GM06990 (cell line): ENCODE measurements around the gene HOXB6.
A peak's percentile ranks its signal among the peaks of the same experiment; 100 is the strongest.

Experiments used
- DNase-seq: peaks from one replicate; pipeline ENCODE4 v3.0.0-alpha.2; 2011; ENCODE audit not compliant: insufficient read length; ENCODE audit errors: extremely low read depth
- H3K27me3 ChIP-seq: replicated peaks from 2 replicates; pipeline ENCODE4 v1.6.0; 2011; ENCODE audit warnings: low read length; ENCODE audit not compliant: control insufficient read depth, insufficient read depth
- H3K36me3 ChIP-seq: 2 replicates; pipeline ENCODE4 v1.5.1; 2011; ENCODE audit warnings: low read length; ENCODE audit not compliant: control insufficient read depth, insufficient read depth
- H3K4me3 ChIP-seq: replicated peaks from 2 replicates; pipeline ENCODE4 v1.5.1; 2011; ENCODE audit warnings: low read depth, mild to moderate bottlenecking, control low read depth, low read length
- CTCF ChIP-seq: IDR thresholded peaks from 2 replicates; pipeline ENCODE4 v1.5.1; 2011; ENCODE audit warnings: low read length, control low read depth, mild to moderate bottlenecking, inconsistent platforms; ENCODE audit not compliant: insufficient read depth, poor library complexity, severe bottlenecking

Gene HOXB6

GRCh38 chr17:48582750-48583069, 22.1 kb downstream of the HOXB6 start:
- no peak for TF ChIP-seq CTCF
- Histone ChIP-seq H3K4me3 (no peak overlapping the region), H3K27me3 (no peaks in the 10 kb centered on the region), H3K36me3 (no peaks in the 10 kb centered on the region)
- no peak for DNase-seq

- no peak for DNase-seq
- TF ChIP-seq CTCF, result no peak
- H3K27me3 ChIP-seq, result no peaks in the 10 kb centered on the region
These were observed 24.8 kb downstream of the HOXB6 start for GRCh38 chr17:48579760-48580554.

GRCh38 chr17:48579471-48579759, 25.4 kb downstream of the HOXB6 start:
- peak overlapping the region; percentile 75 for H3K4me3 ChIP-seq
- H3K36me3 ChIP-seq, result no peaks in the 10 kb centered on the region
- no peak for TF ChIP-seq CTCF
- no peaks in the 10 kb centered on the region for H3K27me3 ChIP-seq
- no peak for DNase-seq

More at GRCh38 chr17:48579760-48580554, 24.8 kb downstream of the HOXB6 start:
- H3K4me3 ChIP-seq, result no peak overlapping the region; the same call in 1 of the 2 replicates
- H3K36me3 ChIP-seq, result no peaks in the 10 kb centered on the region

DNA sequence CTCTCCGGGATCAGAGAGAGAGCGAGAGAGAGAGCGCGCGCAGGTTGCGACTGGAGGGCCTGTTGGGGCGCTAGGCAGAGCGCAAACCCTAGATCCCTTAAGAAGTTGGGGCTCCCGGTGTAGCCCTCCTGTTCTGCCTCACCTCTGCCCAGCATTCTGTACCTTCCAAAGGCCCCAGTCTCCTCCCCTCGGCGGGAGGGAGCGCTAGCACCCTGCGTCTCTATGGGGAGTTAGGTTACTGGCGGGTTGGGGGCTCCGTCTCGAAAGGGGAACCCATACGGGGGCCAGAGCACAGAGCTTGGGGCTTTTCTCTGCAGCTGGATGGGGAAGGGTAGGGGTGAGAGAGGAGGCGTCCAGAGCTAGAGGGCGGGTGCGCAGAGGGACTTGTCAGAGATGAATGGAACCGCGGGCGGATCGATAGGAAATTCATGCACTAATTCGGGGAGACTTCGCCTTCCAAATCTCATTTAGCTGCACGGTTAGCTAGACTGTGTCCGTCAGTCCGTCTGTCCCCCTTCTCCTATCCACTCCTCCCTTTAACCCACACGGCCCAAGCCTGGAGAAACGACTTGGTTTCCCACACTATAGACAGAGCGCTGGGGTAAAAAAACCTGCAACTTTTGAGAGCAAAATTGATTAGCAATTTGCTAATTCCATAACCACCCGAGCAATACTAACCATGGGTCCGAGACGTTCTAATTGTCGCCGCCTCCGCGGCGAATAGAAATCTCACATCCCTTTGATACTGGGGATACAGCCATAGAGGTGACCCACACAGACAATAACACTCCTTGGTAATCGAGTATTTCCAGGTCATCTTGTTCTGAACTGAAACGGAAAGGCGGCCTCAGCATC, 25.9 kb downstream of the HOXB6 start:
- peak; percentile 22 for TF ChIP-seq CTCF
- no peak for DNase-seq
- Histone ChIP-seq H3K36me3 (no peaks in the 10 kb centered on the region), H3K27me3 (no peaks in the 10 kb centered on the region), H3K4me3 (peak overlapping the region; percentile 75)

GRCh38 chr17:48577946-48578615, 26.7 kb downstream of the HOXB6 start, which contains the start of gene HOXB4:
TSS of gene HOXB4 (minus strand) at chr17:48578350. CDS start at chr17:48578319, 31 bp downstream.
- no peaks in the 10 kb centered on the region for H3K27me3 ChIP-seq
- DNase-seq, result peak; percentile 68
- no peak for TF ChIP-seq CTCF
- peak within 1 kb of the TSS; percentile 75 for H3K4me3 ChIP-seq
- H3K36me3 ChIP-seq, result no peaks in the 10 kb centered on the region
